K562 (cell line): ENCODE measurements around the gene IMPDH2. TPM values are rescaled to one million over a fixed set of nuclear protein-coding genes. Genes with fewer than 3 reads are reported as not detected.
A peak's percentile ranks its signal among the peaks of the same experiment; 100 is the strongest.

Experiments used
- CBX5 ChIP-seq: IDR thresholded peaks from 2 replicates; pipeline ENCODE4 v1.6.1; 2014; ENCODE audit warnings: low read depth, borderline replicate concordance
- CHD2 ChIP-seq: IDR thresholded peaks from 2 replicates; pipeline ENCODE4 v1.6.1; 2011; ENCODE audit warnings: low read depth, low read length
- KAT2B ChIP-seq: IDR thresholded peaks from one replicate; pipeline ENCODE4 v1.6.1; 2012; ENCODE audit warnings: low read depth, mild to moderate bottlenecking, control low read depth, inconsistent platforms, low read length, moderate library complexity
- NFYB ChIP-seq: IDR thresholded peaks from 2 replicates; pipeline ENCODE4 v1.6.1; 2011; ENCODE audit warnings: mild to moderate bottlenecking, moderate library complexity; ENCODE audit not compliant: insufficient read length; ENCODE audit errors: extremely low read depth
- NR3C1 ChIP-seq: sonication (generic); formaldehyde crosslinking; IDR thresholded peaks from 2 replicates; pipeline ENCODE4 v1.8.1; 2022; ENCODE audit warnings: missing genetic modification reagents
- SETDB1 ChIP-seq: IDR thresholded peaks from one replicate; pipeline ENCODE4 v1.6.1; 2012; ENCODE audit warnings: low read length, control low read depth, inconsistent platforms
- TEAD2 ChIP-seq: fragments of 450-650 bp; IDR thresholded peaks from 2 replicates; pipeline ENCODE4 v1.6.1; 2016; ENCODE audit warnings: missing genetic modification characterization, control low read depth, missing compliant biosample characterization
- TSC22D4 ChIP-seq: fragments of 450-650 bp; IDR thresholded peaks from 2 replicates; pipeline ENCODE4 v1.6.1; 2016; ENCODE audit warnings: missing genetic modification characterization, missing biosample characterization, control low read depth
- ZNF384 ChIP-seq: IDR thresholded peaks from 2 replicates; pipeline ENCODE4 v1.6.1; 2012; ENCODE audit warnings: low read depth, low read length, improper control_type of control experiment
- ZNF436 ChIP-seq: fragments of 250-450, 450-650 bp; sonication (Bioruptor Pico); formaldehyde crosslinking; IDR thresholded peaks from 2 replicates; pipeline ENCODE4 v1.7.0; 2020; ENCODE audit warnings: mild to moderate bottlenecking
- polyA plus RNA-seq, 8 experiments: library from polyadenylated mRNA; depleted of rRNA in 4 of 8; stranded (reverse) in 5 of 8; unstranded in 3 of 8; fragments of >200 nt; fragmentation: Nextera tagmentation in 2 of 8; fragmentation: Illumina TruSeq in 1 of 8; extraction: Ambion mirVana in 2 of 8; extraction: Trizol in 1 of 8; gene quantifications; 2 replicates each; pipeline versions ENCODE4 v1.2.1 to v1.2.3, GENCODE V29; 2011 to 2014; ENCODE audit warnings: inconsistent platforms in 1 of 8, missing spikeins in 1 of 8
- total RNA-seq, 7 experiments: library from RNA; depleted of rRNA in 6 of 7; stranded (reverse); fragments of >200 nt in 6 of 7; fragmentation: Illumina TruSeq in 2 of 7; extraction: Trizol in 2 of 7; gene quantifications; 2 replicates each; pipeline versions ENCODE4 v1.2.1 to v1.2.3, GENCODE V29; 2011 to 2021; ENCODE audit warnings: low replicate concordance in 1 of 7
- TF ChIP-seq, protein P1 (sequence below), 2 experiments: fragments of 150-350 bp in 1 of 2; IDR thresholded peaks; 2 replicates each; pipeline ENCODE4 v1.6.1; 2012 to 2016; ENCODE audit warnings: low read depth in 2 of 2, low read length in 2 of 2, mild to moderate bottlenecking in 1 of 2, moderate library complexity in 1 of 2
- TF ChIP-seq, protein P2 (sequence below): fragments of 450-650 bp; formaldehyde crosslinking; IDR thresholded peaks from 2 replicates; pipeline ENCODE4 v1.4.0; 2020; ENCODE audit warnings: mild to moderate bottlenecking, mixed read lengths
- TF ChIP-seq, protein P3 (sequence below): sonication (generic); formaldehyde crosslinking; IDR thresholded peaks from 2 replicates; pipeline ENCODE4 v1.8.1; 2023; ENCODE audit warnings: mild to moderate bottlenecking, missing genetic modification reagents, moderate library complexity
- TF ChIP-seq, protein P4 (sequence below): fragments of 450-650 bp; IDR thresholded peaks from 2 replicates; pipeline ENCODE4 v1.6.1; 2016; ENCODE audit warnings: mild to moderate bottlenecking
- TF ChIP-seq, protein P5 (sequence below): fragments of 250-450 bp; sonication (Bioruptor Pico); IDR thresholded peaks from 2 replicates; pipeline ENCODE4 v1.8.0; 2021; ENCODE audit warnings: moderate library complexity, mild to moderate bottlenecking, inconsistent platforms

Gene IMPDH2
- total and polyA plus RNA-seq, 9 of the 15 experiments (the other 6 are each of a cell fraction or from before 2014, with no cell fraction given): 318 to 507 (median 366) TPM

DNA sequence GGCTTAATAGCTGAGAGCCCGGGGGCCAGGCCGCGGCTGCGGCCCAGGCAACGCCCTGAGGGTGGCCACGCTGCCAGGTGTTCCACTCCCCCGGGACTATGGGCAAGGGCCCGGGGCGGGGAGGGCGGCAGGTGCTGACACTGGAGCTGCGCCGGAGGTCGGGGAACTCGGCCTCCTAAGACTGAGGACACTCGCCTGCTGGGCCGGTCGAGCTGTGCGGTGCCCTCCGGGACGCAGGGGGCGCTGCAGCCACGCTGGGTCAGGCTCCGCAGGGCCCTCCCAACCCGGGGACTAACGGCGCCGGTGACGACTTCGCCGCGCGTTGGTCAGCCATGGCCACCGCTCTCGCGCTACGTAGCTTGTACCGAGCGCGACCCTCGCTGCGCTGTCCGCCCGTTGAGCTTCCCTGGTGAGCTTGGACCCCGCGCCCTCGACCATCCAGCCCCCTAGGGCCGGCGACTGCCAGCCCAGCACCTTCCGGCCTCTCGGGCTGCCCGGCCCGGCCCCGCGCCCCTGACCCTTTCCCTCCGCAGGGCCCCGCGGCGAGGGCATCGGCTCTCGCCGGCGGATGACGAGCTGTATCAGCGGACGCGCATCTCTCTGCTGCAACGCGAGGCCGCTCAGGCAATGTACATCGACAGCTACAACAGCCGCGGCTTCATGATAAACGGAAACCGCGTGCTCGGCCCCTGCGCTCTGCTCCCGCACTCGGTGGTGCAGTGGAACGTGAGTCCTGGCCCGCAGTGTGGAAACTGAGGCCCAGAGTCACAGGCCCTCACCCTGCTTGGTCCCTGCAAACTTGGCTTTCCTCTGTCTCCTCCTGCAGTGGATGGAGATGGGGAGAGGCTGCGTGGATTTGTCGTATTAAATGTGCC is 7.1 kb downstream of the IMPDH2 start, which contains the start of gene NDUFAF3 (continued):
- TF ChIP-seq, protein P1, sequence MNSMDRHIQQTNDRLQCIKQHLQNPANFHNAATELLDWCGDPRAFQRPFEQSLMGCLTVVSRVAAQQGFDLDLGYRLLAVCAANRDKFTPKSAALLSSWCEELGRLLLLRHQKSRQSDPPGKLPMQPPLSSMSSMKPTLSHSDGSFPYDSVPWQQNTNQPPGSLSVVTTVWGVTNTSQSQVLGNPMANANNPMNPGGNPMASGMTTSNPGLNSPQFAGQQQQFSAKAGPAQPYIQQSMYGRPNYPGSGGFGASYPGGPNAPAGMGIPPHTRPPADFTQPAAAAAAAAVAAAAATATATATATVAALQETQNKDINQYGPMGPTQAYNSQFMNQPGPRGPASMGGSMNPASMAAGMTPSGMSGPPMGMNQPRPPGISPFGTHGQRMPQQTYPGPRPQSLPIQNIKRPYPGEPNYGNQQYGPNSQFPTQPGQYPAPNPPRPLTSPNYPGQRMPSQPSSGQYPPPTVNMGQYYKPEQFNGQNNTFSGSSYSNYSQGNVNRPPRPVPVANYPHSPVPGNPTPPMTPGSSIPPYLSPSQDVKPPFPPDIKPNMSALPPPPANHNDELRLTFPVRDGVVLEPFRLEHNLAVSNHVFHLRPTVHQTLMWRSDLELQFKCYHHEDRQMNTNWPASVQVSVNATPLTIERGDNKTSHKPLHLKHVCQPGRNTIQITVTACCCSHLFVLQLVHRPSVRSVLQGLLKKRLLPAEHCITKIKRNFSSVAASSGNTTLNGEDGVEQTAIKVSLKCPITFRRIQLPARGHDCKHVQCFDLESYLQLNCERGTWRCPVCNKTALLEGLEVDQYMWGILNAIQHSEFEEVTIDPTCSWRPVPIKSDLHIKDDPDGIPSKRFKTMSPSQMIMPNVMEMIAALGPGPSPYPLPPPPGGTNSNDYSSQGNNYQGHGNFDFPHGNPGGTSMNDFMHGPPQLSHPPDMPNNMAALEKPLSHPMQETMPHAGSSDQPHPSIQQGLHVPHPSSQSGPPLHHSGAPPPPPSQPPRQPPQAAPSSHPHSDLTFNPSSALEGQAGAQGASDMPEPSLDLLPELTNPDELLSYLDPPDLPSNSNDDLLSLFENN (IDR thresholded peaks at IDR 0.05; ENCODE audit: low read depth in 2 of 2, low read length in 2 of 2): no peak
- TF ChIP-seq NFYB (no peak), TSC22D4 (tag) (no peak), KAT2B (no peak), CHD2 (peak; percentile 68), ZNF436 (CRISPR knock-in tag) (no peak), SETDB1 (no peak), ZNF384 (no peak), TEAD2 (tag) (no peak), CBX5 (no peak), NR3C1 (peak; percentile 33; the same call in 1 of the 2 replicates)
- TF ChIP-seq, protein P2, sequence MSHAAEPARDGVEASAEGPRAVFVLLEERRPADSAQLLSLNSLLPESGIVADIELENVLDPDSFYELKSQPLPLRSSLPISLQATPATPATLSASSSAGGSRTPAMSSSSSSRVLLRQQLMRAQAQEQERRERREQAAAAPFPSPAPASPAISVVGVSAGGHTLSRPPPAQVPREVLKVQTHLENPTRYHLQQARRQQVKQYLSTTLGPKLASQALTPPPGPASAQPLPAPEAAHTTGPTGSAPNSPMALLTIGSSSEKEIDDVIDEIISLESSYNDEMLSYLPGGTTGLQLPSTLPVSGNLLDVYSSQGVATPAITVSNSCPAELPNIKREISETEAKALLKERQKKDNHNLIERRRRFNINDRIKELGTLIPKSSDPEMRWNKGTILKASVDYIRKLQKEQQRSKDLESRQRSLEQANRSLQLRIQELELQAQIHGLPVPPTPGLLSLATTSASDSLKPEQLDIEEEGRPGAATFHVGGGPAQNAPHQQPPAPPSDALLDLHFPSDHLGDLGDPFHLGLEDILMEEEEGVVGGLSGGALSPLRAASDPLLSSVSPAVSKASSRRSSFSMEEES (CRISPR knock-in tag): no peak
- TF ChIP-seq, protein P3, sequence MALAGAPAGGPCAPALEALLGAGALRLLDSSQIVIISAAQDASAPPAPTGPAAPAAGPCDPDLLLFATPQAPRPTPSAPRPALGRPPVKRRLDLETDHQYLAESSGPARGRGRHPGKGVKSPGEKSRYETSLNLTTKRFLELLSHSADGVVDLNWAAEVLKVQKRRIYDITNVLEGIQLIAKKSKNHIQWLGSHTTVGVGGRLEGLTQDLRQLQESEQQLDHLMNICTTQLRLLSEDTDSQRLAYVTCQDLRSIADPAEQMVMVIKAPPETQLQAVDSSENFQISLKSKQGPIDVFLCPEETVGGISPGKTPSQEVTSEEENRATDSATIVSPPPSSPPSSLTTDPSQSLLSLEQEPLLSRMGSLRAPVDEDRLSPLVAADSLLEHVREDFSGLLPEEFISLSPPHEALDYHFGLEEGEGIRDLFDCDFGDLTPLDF (CRISPR knock-in tag): peak; percentile 39; the same call in 1 of the 2 replicates
- TF ChIP-seq, protein P4, sequence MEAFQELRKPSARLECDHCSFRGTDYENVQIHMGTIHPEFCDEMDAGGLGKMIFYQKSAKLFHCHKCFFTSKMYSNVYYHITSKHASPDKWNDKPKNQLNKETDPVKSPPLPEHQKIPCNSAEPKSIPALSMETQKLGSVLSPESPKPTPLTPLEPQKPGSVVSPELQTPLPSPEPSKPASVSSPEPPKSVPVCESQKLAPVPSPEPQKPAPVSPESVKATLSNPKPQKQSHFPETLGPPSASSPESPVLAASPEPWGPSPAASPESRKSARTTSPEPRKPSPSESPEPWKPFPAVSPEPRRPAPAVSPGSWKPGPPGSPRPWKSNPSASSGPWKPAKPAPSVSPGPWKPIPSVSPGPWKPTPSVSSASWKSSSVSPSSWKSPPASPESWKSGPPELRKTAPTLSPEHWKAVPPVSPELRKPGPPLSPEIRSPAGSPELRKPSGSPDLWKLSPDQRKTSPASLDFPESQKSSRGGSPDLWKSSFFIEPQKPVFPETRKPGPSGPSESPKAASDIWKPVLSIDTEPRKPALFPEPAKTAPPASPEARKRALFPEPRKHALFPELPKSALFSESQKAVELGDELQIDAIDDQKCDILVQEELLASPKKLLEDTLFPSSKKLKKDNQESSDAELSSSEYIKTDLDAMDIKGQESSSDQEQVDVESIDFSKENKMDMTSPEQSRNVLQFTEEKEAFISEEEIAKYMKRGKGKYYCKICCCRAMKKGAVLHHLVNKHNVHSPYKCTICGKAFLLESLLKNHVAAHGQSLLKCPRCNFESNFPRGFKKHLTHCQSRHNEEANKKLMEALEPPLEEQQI: no peak
- TF ChIP-seq, protein P5, sequence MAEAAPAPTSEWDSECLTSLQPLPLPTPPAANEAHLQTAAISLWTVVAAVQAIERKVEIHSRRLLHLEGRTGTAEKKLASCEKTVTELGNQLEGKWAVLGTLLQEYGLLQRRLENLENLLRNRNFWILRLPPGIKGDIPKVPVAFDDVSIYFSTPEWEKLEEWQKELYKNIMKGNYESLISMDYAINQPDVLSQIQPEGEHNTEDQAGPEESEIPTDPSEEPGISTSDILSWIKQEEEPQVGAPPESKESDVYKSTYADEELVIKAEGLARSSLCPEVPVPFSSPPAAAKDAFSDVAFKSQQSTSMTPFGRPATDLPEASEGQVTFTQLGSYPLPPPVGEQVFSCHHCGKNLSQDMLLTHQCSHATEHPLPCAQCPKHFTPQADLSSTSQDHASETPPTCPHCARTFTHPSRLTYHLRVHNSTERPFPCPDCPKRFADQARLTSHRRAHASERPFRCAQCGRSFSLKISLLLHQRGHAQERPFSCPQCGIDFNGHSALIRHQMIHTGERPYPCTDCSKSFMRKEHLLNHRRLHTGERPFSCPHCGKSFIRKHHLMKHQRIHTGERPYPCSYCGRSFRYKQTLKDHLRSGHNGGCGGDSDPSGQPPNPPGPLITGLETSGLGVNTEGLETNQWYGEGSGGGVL (CRISPR knock-in tag): no peak
